Suprapubic skin (tissue), 4 donors: ENCODE results near the gene RBP4. TPM values are rescaled to one million over a fixed set of nuclear protein-coding genes. Genes with fewer than 3 reads are reported as not detected.

Experiments used
- DNase-seq, 2 donors: peaks; one replicate each; pipeline ENCODE4 v3.0.0-alpha.2; 2019; ENCODE audit warnings: low spot score in 2 of 2
- H3K27ac ChIP-seq: fragments of 200-600 bp; sonication (generic); one replicate; pipeline ENCODE4 v1.5.1; 2019
- H3K27me3 ChIP-seq: fragments of 200-600 bp; sonication (generic); one replicate; pipeline ENCODE4 v1.5.1; 2019
- H3K36me3 ChIP-seq: fragments of 200-600 bp; sonication (generic); one replicate; pipeline ENCODE4 v1.5.1; 2019
- H3K4me1 ChIP-seq: fragments of 200-600 bp; sonication (generic); one replicate; pipeline ENCODE4 v1.5.1; 2019
- H3K4me3 ChIP-seq: fragments of 200-600 bp; sonication (generic); one replicate; pipeline ENCODE4 v1.5.1; 2019; ENCODE audit warnings: mild to moderate bottlenecking
- H3K9me3 ChIP-seq: fragments of 200-600 bp; sonication (generic); one replicate; pipeline ENCODE4 v1.5.1; 2019
- EP300 ChIP-seq: sonication (generic); formaldehyde crosslinking; IDR thresholded peaks from one replicate; pipeline ENCODE4 v1.6.1; 2017; ENCODE audit warnings: antibody characterized with exemption
- POLR2A ChIP-seq, 2 donors: fragments of 450-650 bp; IDR thresholded peaks; one replicate each; pipeline ENCODE4 v1.6.1; 2017; ENCODE audit warnings: antibody characterized with exemption in 2 of 2, mild to moderate bottlenecking in 2 of 2, moderate library complexity in 2 of 2
- POLR2AphosphoS5 ChIP-seq, 3 donors: sonication (generic); formaldehyde crosslinking; IDR thresholded peaks; one replicate each; pipeline ENCODE4 v1.6.1; 2017; ENCODE audit warnings: antibody characterized with exemption in 3 of 3
- WGBS: methylation state at CpG from one replicate; pipeline ENCODE4 v1.1.5; 2018; 5-methylcytosine and 5-hydroxymethylcytosine counted together
- total RNA-seq, 4 donors: library from RNA; depleted of rRNA; stranded (reverse); fragments of >200 nt; gene quantifications; one replicate each; pipeline ENCODE4 v1.1.0, GENCODE V29; 2016
- TF ChIP-seq, protein P1 (sequence below), 2 donors: fragments of 200-600 bp in 1 of 2; fragments of 450-650 bp in 1 of 2; sonication (generic) in 1 of 2; IDR thresholded peaks; one replicate each; pipeline ENCODE4 v1.5.1; 2016 to 2019; ENCODE audit warnings: antibody characterized with exemption in 2 of 2, mild to moderate bottlenecking in 1 of 2, moderate library complexity in 1 of 2

Gene RBP4
- 10 to 100 TPM in 3 of 4 donors, 1 to 10 TPM in 1; 8.5 to 32.7 (median 18.2) TPM for total RNA-seq

DNA sequence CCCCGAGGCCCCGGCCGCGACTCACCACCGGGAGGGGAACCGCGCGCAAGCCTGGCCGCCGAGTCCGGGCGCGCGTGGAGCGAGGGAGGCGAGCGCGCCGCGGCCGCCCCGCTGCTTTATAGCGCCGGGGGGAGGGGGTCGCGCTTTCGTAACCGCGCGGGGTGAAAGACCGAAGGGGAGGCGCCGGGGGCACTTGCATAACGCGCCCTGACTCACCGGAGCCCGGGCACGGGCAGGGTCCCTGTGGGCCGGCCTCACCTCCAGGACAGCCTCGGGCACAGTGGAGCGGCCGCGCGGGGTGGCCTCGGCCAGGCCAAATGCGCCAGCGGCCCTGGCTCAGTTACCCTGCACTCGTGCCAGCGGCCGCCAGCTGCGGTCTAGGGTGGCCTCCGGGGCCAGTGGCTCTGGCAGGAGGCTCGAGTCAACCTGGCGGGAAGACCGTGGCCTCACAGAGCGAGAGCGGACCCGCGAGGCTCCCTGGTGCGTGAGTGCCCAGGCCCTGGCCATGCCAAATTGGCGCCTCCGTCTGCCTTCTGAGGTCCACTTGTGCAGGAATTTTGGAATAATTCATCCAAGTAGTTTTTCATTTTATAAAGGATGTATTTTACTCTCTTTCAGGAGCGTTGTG, at the start of gene RBP4:
TSS of gene RBP4 (minus strand) at position 90 of the 628 bp plus-strand sequence. CDS start 207 bp downstream, outside the sequence.
- Histone ChIP-seq H3K27ac (no peak within 1 kb of the TSS), H3K36me3 (no peaks in the 10 kb centered on the region), H3K27me3 (peaks cover 46% of the 10 kb centered on the region), H3K4me1 (peaks cover 14% of the 10 kb centered on the region), H3K9me3 (no peaks in the 10 kb centered on the region), H3K4me3 (peak within 1 kb of the TSS; percentile 48)
- TF ChIP-seq POLR2AphosphoS5 (IDR thresholded peaks at IDR 0.05) (no peak), EP300 (no peak), POLR2A (IDR thresholded peaks at IDR 0.05) (no peak)
- TF ChIP-seq, protein P1, sequence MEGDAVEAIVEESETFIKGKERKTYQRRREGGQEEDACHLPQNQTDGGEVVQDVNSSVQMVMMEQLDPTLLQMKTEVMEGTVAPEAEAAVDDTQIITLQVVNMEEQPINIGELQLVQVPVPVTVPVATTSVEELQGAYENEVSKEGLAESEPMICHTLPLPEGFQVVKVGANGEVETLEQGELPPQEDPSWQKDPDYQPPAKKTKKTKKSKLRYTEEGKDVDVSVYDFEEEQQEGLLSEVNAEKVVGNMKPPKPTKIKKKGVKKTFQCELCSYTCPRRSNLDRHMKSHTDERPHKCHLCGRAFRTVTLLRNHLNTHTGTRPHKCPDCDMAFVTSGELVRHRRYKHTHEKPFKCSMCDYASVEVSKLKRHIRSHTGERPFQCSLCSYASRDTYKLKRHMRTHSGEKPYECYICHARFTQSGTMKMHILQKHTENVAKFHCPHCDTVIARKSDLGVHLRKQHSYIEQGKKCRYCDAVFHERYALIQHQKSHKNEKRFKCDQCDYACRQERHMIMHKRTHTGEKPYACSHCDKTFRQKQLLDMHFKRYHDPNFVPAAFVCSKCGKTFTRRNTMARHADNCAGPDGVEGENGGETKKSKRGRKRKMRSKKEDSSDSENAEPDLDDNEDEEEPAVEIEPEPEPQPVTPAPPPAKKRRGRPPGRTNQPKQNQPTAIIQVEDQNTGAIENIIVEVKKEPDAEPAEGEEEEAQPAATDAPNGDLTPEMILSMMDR (IDR thresholded peaks at IDR 0.05): no peak
- no peak for DNase-seq
- WGBS: 2% methylated on average over 12 of the region's 63 CpGs

DNA sequence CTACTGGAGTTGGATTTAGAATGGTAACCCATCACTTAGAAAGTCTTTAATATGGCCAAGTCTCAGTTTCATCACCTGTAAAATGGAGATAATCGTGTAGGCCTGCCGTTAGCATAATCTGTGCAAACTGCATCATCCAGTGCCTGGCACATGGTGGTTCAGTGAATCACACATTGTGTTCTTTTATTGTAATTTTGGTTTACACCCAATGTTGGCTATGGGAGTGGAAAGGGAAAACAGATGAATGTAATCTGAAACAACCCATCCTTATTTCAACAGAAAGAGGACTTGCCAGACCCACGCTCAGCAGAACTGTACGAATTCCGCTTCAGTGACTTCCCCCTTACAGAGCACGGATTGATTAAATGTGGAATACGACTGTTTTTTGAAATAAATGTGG, 38.8 kb upstream of the RBP4 start:
- no peak for DNase-seq
- 79% methylated on average over 7 of the region's 7 CpGs for WGBS
- no peaks in the 10 kb centered on the region for H3K36me3 ChIP-seq
- no peak overlapping the region for H3K27ac ChIP-seq
- TF ChIP-seq, protein P1 (IDR thresholded peaks at IDR 0.05): no peak
- TF ChIP-seq POLR2A (IDR thresholded peaks at IDR 0.05) (no peak), EP300 (no peak), POLR2AphosphoS5 (IDR thresholded peaks at IDR 0.05) (no peak)
- H3K4me1 ChIP-seq: no peaks in the 10 kb centered on the region
- no peaks in the 10 kb centered on the region for H3K9me3 ChIP-seq
- no peak overlapping the region for H3K4me3 ChIP-seq
- H3K27me3 ChIP-seq: no peaks in the 10 kb centered on the region

DNA sequence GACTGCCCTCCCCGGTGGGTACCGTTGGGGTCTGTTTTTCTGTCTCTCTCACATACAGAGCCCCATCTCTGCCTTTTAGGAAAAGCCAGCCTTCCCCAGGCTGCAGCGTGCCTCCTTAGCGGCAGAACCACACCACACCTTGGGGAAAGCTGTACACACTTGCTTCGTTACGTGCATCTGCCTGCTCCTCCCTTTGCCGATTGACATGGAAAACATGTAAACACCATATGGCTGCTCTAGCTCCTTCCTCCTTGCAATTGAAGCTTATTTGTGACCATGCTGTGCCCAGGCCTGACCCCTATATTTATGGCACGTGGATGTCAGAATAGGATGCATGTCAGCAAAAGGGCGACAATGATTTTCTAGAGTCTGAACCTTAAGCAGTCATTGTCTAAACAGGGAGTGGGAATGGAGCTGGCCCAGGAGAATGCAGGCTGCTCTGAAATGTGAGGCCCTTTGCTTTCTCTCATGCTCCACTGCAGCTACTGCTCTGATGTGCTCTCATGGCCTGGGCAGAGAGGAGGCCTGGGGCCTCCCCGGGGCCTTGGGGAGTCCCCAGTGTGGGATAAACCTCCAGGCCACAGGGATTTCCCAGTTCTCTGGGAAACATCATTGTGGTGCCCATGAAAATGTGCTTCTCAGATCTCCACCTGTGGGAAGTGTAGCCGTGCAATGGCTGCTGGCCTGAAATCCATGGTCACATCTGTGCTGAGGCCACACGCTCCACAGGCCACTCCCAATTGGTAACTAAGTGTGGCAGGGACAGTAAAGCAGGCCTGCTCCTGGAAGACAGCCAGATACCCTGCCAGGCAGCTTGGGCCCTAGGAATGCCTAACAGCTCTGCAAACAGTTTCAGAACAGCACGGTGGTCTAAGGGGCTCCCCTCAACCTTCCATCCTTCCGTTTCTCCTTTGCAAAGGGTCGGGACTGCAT, 29.9 kb upstream of the RBP4 start:
- Histone ChIP-seq H3K4me1 (no peaks in the 10 kb centered on the region), H3K4me3 (no peak overlapping the region), H3K9me3 (no peaks in the 10 kb centered on the region), H3K27ac (no peak overlapping the region), H3K36me3 (no peaks in the 10 kb centered on the region), H3K27me3 (no peaks in the 10 kb centered on the region)
- 67% methylated on average over 14 of the region's 15 CpGs for WGBS
- no peak for DNase-seq
- no peak for TF ChIP-seq POLR2AphosphoS5 (IDR thresholded peaks at IDR 0.05)
- TF ChIP-seq, protein P1 (IDR thresholded peaks at IDR 0.05): no peak
- TF ChIP-seq EP300: no peak
- no peak for TF ChIP-seq POLR2A (IDR thresholded peaks at IDR 0.05)

DNA sequence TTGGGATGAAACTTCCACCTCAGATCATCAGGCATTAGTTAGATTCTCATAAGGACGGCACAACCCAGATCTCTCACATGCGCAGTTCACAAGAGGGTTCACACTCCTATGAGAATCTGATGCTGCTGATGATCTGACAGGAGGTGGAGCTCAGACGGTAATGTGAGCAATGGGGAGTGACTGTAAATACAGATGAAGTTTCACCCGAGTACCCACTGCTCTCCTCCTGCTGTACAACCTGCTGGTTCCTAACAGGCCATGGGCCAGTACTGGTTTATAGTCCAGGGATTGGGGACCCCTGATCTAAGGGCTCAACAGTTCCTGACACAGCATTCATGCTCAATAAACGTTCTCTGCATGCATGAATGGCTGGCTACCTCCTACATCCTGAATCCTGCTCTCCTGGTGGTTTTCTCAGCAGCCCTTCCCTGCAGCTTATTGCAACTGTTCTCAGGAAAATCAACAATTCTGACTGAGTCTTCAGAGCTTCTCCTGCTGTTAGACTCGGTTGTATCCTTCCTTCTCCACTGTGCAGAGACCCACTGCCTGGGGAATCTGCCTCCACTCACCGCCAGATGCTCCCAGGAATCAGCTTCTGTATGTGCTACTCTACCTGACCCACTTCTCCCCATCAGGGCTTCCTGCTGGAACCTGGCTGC, 28.7 kb upstream of the RBP4 start:
- Histone ChIP-seq H3K4me1 (no peaks in the 10 kb centered on the region), H3K4me3 (no peak overlapping the region), H3K27me3 (no peaks in the 10 kb centered on the region), H3K36me3 (no peaks in the 10 kb centered on the region), H3K27ac (no peak overlapping the region), H3K9me3 (no peaks in the 10 kb centered on the region)
- 66% methylated on average over 6 of the region's 7 CpGs for WGBS
- no peak for DNase-seq
- TF ChIP-seq EP300: no peak

DNA sequence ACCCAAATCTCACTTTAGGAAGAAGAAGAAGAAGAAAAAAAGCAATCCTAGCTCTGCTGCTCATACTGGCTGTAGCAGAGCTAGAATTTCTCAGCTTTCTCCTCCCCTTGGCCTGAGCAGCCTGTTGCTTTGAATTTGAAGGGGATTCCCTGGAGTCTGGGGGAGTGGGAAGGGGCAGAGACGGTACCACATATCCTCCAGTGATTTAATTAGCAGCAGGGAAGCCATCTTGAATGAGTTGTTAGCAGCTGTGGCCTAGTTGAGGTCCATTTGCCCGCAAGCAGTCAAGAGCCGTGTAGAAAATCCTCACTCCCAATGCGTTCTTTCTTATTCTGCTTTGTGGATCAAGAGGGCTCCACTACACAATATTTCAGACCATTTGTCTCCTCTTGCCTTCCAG, 27.8 kb upstream of the RBP4 start:
- Histone ChIP-seq H3K27ac (no peak overlapping the region), H3K36me3 (no peaks in the 10 kb centered on the region), H3K27me3 (no peaks in the 10 kb centered on the region), H3K4me3 (no peak overlapping the region), H3K4me1 (no peaks in the 10 kb centered on the region), H3K9me3 (no peaks in the 10 kb centered on the region)
- WGBS: 82% methylated on average over 4 of the region's 4 CpGs
- TF ChIP-seq, protein P1 (IDR thresholded peaks at IDR 0.05): no peak
- TF ChIP-seq EP300 (no peak), POLR2A (IDR thresholded peaks at IDR 0.05) (no peak), POLR2AphosphoS5 (IDR thresholded peaks at IDR 0.05) (no peak)
- no peak for DNase-seq
